Measurements from ENCODE around the gene TSPAN14.

DNA sequence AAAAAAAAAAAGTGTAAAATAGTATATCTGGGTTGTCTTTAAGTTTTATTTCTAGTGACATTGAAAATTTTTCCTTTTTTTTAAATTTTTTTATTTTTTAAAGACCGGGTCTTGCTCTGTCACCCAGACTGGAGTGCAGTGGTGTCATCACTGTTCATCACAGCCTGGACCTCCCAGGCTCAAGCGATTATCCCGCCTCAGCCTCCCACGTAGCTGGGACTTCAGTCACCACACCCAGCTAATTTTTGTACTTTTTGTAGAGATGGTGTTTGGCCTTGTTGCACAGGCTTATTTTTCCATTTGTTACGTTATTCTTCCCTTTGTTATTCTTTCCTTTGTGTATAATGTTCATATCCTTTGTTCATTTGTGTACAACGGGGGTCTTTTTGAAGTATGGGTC is 30.1 kb downstream of the TSPAN14 start:
- TF ChIP-seq, protein P1, sequence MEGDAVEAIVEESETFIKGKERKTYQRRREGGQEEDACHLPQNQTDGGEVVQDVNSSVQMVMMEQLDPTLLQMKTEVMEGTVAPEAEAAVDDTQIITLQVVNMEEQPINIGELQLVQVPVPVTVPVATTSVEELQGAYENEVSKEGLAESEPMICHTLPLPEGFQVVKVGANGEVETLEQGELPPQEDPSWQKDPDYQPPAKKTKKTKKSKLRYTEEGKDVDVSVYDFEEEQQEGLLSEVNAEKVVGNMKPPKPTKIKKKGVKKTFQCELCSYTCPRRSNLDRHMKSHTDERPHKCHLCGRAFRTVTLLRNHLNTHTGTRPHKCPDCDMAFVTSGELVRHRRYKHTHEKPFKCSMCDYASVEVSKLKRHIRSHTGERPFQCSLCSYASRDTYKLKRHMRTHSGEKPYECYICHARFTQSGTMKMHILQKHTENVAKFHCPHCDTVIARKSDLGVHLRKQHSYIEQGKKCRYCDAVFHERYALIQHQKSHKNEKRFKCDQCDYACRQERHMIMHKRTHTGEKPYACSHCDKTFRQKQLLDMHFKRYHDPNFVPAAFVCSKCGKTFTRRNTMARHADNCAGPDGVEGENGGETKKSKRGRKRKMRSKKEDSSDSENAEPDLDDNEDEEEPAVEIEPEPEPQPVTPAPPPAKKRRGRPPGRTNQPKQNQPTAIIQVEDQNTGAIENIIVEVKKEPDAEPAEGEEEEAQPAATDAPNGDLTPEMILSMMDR (IDR thresholded peaks at IDR 0.05; ENCODE audit: low read depth, low read length) = no peak
- TF ChIP-seq MYC (IDR thresholded peaks at IDR 0.05; ENCODE audit: low read depth, low read length) = no peak

Measured in NB4 (cell line).